Epithelial cell of proximal tubule (primary cell): ENCODE results near the gene MATCAP1. TPM values are rescaled to one million over a fixed set of nuclear protein-coding genes. Genes with fewer than 3 reads are reported as not detected.

Source experiments
- DNase-seq: peaks from one replicate; pipeline ENCODE4 v3.0.0-alpha.2; 2011; ENCODE audit warnings: low read depth
- H3K4me3 ChIP-seq: 2 replicates; pipeline ENCODE4 v1.5.1; 2011; ENCODE audit warnings: low read depth, mild to moderate bottlenecking, low read length
- total RNA-seq: library from RNA; depleted of rRNA; stranded (reverse); fragments of >200 nt; gene quantifications from 2 replicates; pipeline ENCODE4 v1.2.3, GENCODE V29; 2015
- TF ChIP-seq, protein P1 (sequence below): conservative IDR thresholded peaks from 2 replicates; pipeline ENCODE4 v1.5.1; 2012; ENCODE audit warnings: low read depth, mild to moderate bottlenecking, low read length

Gene MATCAP1
- total RNA-seq, 1 donor from 2014 or later = 11.4 TPM

DNA sequence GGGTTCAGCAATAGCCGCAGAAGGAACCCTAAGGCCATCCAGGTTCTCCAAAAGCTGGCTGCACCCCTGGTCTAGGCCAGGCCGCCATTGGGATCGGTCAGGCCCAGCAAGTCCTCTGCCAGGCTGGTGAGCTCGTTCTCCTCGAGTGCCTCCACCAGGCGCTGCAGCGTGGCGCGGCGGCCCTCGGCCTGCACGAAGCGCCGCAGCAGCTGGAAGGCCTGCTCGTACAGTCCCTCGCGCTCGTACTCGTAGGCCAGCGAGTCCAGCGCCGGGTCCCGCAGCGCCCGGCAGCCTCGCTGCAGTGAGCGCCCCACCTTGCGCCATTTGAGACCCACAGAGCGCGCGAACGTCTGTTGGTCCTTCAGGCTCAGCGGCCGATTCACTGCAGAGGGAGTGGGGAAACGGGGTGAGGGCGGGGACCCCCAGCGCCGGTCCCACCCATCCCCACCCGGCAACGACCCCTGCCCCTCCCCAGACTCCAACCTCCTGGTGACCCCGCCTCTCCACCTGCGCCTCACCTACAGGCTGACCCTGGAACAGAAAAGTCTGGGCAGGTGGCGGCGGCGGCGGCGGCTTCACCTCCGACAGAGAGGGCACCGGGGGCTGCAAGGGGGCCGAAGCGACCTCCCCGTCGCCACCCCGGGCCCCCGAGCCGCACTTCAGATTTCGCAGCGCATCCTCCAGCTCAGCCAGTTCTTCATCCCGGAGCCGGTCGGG lies 29.0 kb downstream of the MATCAP1 start:
- peak overlapping the region; percentile 30 for H3K4me3 ChIP-seq
- no peak for DNase-seq
- TF ChIP-seq, protein P1, sequence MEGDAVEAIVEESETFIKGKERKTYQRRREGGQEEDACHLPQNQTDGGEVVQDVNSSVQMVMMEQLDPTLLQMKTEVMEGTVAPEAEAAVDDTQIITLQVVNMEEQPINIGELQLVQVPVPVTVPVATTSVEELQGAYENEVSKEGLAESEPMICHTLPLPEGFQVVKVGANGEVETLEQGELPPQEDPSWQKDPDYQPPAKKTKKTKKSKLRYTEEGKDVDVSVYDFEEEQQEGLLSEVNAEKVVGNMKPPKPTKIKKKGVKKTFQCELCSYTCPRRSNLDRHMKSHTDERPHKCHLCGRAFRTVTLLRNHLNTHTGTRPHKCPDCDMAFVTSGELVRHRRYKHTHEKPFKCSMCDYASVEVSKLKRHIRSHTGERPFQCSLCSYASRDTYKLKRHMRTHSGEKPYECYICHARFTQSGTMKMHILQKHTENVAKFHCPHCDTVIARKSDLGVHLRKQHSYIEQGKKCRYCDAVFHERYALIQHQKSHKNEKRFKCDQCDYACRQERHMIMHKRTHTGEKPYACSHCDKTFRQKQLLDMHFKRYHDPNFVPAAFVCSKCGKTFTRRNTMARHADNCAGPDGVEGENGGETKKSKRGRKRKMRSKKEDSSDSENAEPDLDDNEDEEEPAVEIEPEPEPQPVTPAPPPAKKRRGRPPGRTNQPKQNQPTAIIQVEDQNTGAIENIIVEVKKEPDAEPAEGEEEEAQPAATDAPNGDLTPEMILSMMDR = no peak

DNA sequence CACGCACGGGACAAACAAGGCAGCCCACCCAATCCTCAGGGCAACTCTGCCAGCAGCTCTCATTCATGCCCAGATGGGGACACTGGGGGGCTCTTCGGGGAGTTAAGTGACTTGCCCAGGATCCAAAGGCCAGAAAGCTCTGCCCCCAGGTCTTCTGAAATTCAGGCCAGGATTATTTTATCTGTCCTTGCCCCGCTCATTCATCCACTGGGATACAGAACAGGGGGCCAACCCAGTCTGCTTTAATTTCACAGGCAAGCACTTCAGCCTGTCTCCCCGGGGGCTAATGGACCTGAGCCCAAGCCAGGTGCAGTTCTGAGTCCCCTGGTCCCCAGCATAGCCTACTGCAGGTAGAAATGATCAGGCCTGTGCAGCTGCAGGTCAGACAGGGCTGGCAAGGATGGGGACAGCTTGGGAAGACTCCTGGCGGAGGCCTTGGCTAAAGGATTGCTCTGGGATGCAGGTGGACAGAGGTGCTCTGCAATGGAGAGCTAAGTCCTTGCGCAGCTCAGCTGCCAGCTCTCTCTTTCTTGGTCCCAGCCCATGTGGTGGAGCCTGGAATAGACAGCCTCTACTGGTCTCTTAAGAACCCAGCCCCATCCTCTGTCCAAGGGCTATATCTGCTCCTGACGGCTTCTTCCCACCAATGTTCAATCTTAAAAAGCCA lies 32.2 kb downstream of the MATCAP1 start:
- TF ChIP-seq, protein P1 = no peak
- no peak overlapping the region for H3K4me3 ChIP-seq
- no peak for DNase-seq

DNA sequence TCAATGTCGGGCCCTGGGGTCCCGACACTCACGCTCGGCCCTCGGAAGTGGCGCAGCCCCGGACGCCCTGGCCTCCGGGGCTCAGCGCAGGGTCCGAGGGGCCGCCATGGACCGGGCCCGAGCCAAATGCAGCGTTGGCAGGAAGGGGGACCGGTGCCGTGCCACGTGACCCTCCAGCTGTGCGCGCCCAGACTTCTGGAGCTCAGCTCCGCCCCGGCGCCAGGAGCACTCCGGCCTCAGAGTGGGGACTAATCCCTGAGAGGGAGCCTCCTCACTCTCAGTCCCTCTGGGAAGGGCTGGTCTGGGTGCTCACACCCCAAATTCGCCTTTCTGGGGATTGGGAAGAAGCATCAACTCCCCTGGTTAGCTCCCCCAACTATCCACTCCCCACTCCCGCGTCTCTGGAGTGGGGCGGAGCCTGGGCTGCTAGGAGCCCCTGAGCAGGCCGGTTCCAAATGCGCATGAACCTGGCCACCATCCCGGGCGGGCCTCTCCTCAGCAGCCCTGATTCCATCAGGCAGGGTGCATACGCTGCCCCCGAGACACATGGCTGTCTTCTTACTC lies 32.8 kb downstream of the MATCAP1 start, which contains the start of gene B3GNT9:
TSS of gene B3GNT9 (minus strand) at position 166 of the 564 bp plus-strand sequence. CDS start 513 bp downstream, outside the sequence.
- DNase-seq = no peak
- peak within 1 kb of the TSS; percentile 64 for H3K4me3 ChIP-seq
- TF ChIP-seq, protein P1 = no peak

DNA sequence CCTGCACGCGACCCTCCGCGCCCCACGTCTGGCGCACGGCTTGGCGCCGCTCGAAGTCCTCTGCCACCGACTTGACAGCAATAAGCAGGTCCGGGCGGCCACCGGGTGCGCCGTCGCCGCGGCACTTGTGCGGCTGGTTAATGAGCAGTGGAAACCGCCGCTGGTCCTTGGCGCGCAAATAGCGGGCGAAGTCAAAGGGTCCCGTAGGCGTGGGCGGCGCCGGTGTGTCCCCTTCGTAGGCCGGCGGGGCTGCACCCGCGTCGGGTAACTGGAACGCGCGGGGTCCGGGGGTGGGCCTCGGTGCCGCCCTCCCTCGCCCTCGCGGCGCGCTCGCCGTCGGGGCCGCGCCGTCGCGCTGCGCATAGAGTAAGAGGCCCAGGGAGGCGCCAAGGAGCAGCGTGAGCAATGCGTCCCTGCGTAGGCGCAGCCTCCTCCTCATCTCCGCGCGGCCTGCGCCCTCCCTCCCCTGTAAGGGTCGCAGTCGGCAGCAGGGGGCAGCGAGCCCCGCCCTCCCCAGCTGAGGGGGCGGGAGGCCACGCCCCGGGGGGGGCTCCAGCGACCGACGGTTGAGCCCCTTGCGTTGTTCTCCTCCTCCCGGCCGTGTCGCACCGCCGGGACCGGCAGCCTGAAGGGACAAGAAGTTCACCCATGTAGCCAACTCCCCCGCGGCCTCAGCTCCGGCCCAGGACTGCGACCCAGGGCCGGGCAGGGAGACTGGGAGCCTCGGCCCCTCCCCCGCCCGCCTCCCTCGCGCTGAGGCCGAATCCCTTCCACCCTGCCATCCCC lies 33.5 kb downstream of the MATCAP1 start:
- H3K4me3 ChIP-seq = peak overlapping the region; percentile 64
- TF ChIP-seq, protein P1 = no peak
- no peak for DNase-seq

DNA sequence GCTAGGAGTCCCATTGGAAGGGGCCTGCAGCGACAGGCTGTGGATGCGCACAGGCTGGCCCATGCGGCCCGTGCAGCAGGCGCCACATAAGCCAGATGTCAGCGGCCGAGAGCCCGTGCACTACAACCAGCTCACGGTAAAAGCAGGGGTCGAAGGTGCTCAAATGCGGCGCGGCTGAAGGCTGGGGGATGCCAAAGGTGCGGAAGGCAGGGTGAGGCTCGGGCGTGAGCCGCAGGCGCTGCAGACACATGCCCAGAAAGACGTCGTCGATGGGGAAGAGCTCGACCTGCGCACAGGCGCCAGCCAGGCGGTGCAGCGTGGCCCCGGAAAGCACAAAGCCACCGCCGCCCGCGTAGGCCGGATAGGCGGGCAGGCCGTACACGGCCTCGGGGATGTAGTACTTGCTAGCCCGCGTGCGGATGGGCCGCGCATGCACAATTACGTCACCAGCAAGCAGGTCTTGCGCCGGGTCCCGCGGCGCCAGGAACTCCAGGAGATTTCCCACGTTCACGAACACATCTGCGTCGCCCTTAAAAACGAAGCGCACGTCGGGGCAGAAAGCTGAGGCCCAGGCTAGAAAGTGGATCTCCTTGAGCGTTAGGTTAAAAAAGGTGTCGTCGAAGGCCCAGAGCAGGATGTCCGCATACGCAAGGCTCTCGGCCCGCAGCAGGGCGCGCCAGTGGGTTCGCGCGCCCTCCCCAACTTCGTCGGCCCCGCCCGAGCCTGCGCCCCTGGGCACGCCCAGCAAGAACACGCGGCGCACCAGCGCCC lies 34.3 kb downstream of the MATCAP1 start:
- H3K4me3 ChIP-seq = no peak overlapping the region
- TF ChIP-seq, protein P1 = no peak
- no peak for DNase-seq

DNA sequence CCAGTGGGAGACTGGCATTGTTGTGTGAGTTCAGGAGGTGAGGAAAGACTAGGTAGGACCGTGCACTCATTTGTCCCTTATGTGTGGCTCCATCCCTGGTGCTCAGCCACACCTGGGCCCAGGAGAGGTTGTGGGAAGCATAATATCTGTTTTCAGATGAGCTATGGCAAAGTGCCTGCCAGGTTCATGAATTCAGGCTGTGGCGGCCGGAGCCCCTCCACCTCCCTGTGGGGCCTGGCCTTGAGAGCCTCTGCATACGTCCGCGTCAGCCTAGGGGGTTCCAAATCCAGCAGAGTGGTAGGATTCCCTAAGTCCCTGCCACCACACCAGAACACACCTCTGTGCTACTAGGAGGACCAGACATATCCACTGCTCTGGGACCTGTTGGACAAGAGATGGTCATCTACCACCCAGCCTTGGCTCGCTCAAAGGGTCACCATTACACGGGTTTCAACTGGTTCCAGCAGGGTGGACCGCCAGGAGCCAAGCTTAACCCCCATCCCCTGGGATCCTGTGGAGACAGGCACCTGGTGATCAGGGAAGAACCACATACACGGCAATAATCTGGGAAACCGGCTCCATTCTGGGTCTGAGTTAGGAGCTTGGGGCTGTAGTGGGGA lies 35.0 kb downstream of the MATCAP1 start:
- TF ChIP-seq, protein P1 = no peak
- H3K4me3 ChIP-seq = no peak overlapping the region
- no peak for DNase-seq
